SK-N-MC (cell line): ENCODE measurements around the gene HBP1.

Source experiments
- EZH2 ChIP-seq: fragments of 200-600 bp; sonication (generic); IDR thresholded peaks from one replicate; pipeline ENCODE4 v1.6.1; 2017; ENCODE audit warnings: antibody characterized with exemption
- POLR2AphosphoS5 ChIP-seq: IDR thresholded peaks from 2 replicates; pipeline ENCODE4 v1.6.1; 2012; ENCODE audit warnings: mild to moderate bottlenecking, low read depth, low read length, borderline replicate concordance

- TF ChIP-seq POLR2AphosphoS5 (no peak), EZH2 (no peak)
Observed at GRCh38 chr7:107149863-107150262, 18.9 kb upstream of the HBP1 start.
